Measurements from ENCODE around the gene GNG7. TPM values are rescaled to one million over a fixed set of nuclear protein-coding genes. Genes with fewer than 3 reads are reported as not detected.
"Not testable (repeated sequence)": the region's sequence is repeated elsewhere in the genome, so short reads cannot be mapped to it uniquely, and the experiment has no call there.

The GNG7 gene
- polyA plus RNA-seq, 1 donor = 2.2 TPM

- not testable (repeated sequence) for H3K4me3 ChIP-seq (ENCODE audit: low read length); DNase-seq; H3K9me3 ChIP-seq (ENCODE audit: control insufficient read depth, low read depth, low read length); H3K36me3 ChIP-seq (ENCODE audit: control insufficient read depth, insufficient read depth, low read length); H3K4me1 ChIP-seq (ENCODE audit: control insufficient read depth, insufficient read depth, low read length); H3K27me3 ChIP-seq (ENCODE audit: control insufficient read depth, insufficient read depth, low read length); H3K27ac ChIP-seq (ENCODE audit: low read length)
- no CpG with 5 or more reads among the region's 38 CpGs for WGBS (ENCODE audit: insufficient coverage, low lambda C conversion rate)
These were observed 59.3 kb downstream of the GNG7 start for GRCh38 chr19:2643123-2643737.

GRCh38 chr19:2641332-2641698, 61.2 kb downstream of the GNG7 start:
- Histone ChIP-seq H3K4me1 (ENCODE audit: control insufficient read depth, insufficient read depth, low read length) (no peaks in the 10 kb centered on the region), H3K9me3 (ENCODE audit: control insufficient read depth, low read depth, low read length) (no peaks in the 10 kb centered on the region), H3K27me3 (ENCODE audit: control insufficient read depth, insufficient read depth, low read length) (peaks cover 12% of the 10 kb centered on the region), H3K4me3 (ENCODE audit: low read length) (no peak overlapping the region), H3K36me3 (ENCODE audit: control insufficient read depth, insufficient read depth, low read length) (no peaks in the 10 kb centered on the region), H3K27ac (ENCODE audit: low read length) (no peak overlapping the region)
- no peak for DNase-seq
- 70% methylated on average over 2 of the region's 7 CpGs for WGBS (ENCODE audit: insufficient coverage, low lambda C conversion rate)

GRCh38 chr19:2640563-2641331, 61.7 kb downstream of the GNG7 start:
- DNase-seq = no peak

GRCh38 chr19:2639999-2640398, 62.5 kb downstream of the GNG7 start:
- Histone ChIP-seq H3K4me1 (ENCODE audit: control insufficient read depth, insufficient read depth, low read length) (no peaks in the 10 kb centered on the region), H3K36me3 (ENCODE audit: control insufficient read depth, insufficient read depth, low read length) (no peaks in the 10 kb centered on the region), H3K9me3 (ENCODE audit: control insufficient read depth, low read depth, low read length) (no peaks in the 10 kb centered on the region), H3K27ac (ENCODE audit: low read length) (no peak overlapping the region), H3K27me3 (ENCODE audit: control insufficient read depth, insufficient read depth, low read length) (peaks cover 17% of the 10 kb centered on the region), H3K4me3 (ENCODE audit: low read length) (no peak overlapping the region)
- no peak for DNase-seq
- 73% methylated on average over 2 of the region's 2 CpGs for WGBS (ENCODE audit: insufficient coverage, low lambda C conversion rate)

More at GRCh38 chr19:2640563-2641331, 61.7 kb downstream of the GNG7 start:
- Histone ChIP-seq H3K27me3 (ENCODE audit: control insufficient read depth, insufficient read depth, low read length) (peaks cover 16% of the 10 kb centered on the region), H3K9me3 (ENCODE audit: control insufficient read depth, low read depth, low read length) (no peaks in the 10 kb centered on the region), H3K27ac (ENCODE audit: low read length) (no peak overlapping the region), H3K36me3 (ENCODE audit: control insufficient read depth, insufficient read depth, low read length) (no peaks in the 10 kb centered on the region), H3K4me3 (ENCODE audit: low read length) (no peak overlapping the region), H3K4me1 (ENCODE audit: control insufficient read depth, insufficient read depth, low read length) (no peaks in the 10 kb centered on the region)
- no CpG with 5 or more reads among the region's 17 CpGs for WGBS (ENCODE audit: insufficient coverage, low lambda C conversion rate)

GRCh38 chr19:2638417-2638940, 64.0 kb downstream of the GNG7 start:
- H3K27ac ChIP-seq (ENCODE audit: low read length) = no peak overlapping the region
- 100% methylated on average over 1 of the region's 3 CpGs for WGBS (ENCODE audit: insufficient coverage, low lambda C conversion rate)

GRCh38 chr19:2636897-2637683, 65.4 kb downstream of the GNG7 start:
- Histone ChIP-seq H3K4me3 (ENCODE audit: low read length) (no peak overlapping the region), H3K27ac (ENCODE audit: low read length) (no peak overlapping the region), H3K36me3 (ENCODE audit: control insufficient read depth, insufficient read depth, low read length) (no peaks in the 10 kb centered on the region), H3K9me3 (ENCODE audit: control insufficient read depth, low read depth, low read length) (no peaks in the 10 kb centered on the region), H3K27me3 (ENCODE audit: control insufficient read depth, insufficient read depth, low read length) (peaks cover 25% of the 10 kb centered on the region), H3K4me1 (ENCODE audit: control insufficient read depth, insufficient read depth, low read length) (no peaks in the 10 kb centered on the region)
- WGBS (ENCODE audit: insufficient coverage, low lambda C conversion rate) = no CpG with 5 or more reads among the region's 37 CpGs
- peak in 1 of 2 donors; percentile 18 for DNase-seq

More at GRCh38 chr19:2638417-2638940, 64.0 kb downstream of the GNG7 start:
- no peak overlapping the region for H3K4me3 ChIP-seq (ENCODE audit: low read length)
- H3K9me3 ChIP-seq (ENCODE audit: control insufficient read depth, low read depth, low read length) = no peaks in the 10 kb centered on the region
- peaks cover 25% of the 10 kb centered on the region for H3K27me3 ChIP-seq (ENCODE audit: control insufficient read depth, insufficient read depth, low read length)
- no peaks in the 10 kb centered on the region for H3K4me1 ChIP-seq (ENCODE audit: control insufficient read depth, insufficient read depth, low read length)
- H3K36me3 ChIP-seq (ENCODE audit: control insufficient read depth, insufficient read depth, low read length) = no peaks in the 10 kb centered on the region
- no peak for DNase-seq

- no peak overlapping the region for H3K4me3 ChIP-seq (ENCODE audit: low read length)
- H3K36me3 ChIP-seq (ENCODE audit: control insufficient read depth, insufficient read depth, low read length) = no peaks in the 10 kb centered on the region
- H3K27ac ChIP-seq (ENCODE audit: low read length) = no peak overlapping the region
- WGBS (ENCODE audit: insufficient coverage, low lambda C conversion rate) = no CpG with 5 or more reads among the region's 10 CpGs
- peaks cover 25% of the 10 kb centered on the region for H3K27me3 ChIP-seq (ENCODE audit: control insufficient read depth, insufficient read depth, low read length)
- peaks cover 3% of the 10 kb centered on the region for H3K9me3 ChIP-seq (ENCODE audit: control insufficient read depth, low read depth, low read length)
- DNase-seq = no peak
- H3K4me1 ChIP-seq (ENCODE audit: control insufficient read depth, insufficient read depth, low read length) = no peaks in the 10 kb centered on the region
These were observed 66.2 kb downstream of the GNG7 start for GRCh38 chr19:2636141-2636896.

- Histone ChIP-seq H3K9me3 (ENCODE audit: control insufficient read depth, low read depth, low read length) (peaks cover 3% of the 10 kb centered on the region), H3K4me1 (ENCODE audit: control insufficient read depth, insufficient read depth, low read length) (no peaks in the 10 kb centered on the region), H3K4me3 (ENCODE audit: low read length) (no peak overlapping the region), H3K27ac (ENCODE audit: low read length) (no peak overlapping the region), H3K36me3 (ENCODE audit: control insufficient read depth, insufficient read depth, low read length) (no peaks in the 10 kb centered on the region), H3K27me3 (ENCODE audit: control insufficient read depth, insufficient read depth, low read length) (peaks cover 25% of the 10 kb centered on the region)
- no peak for DNase-seq
- WGBS (ENCODE audit: insufficient coverage, low lambda C conversion rate) = no CpG with 5 or more reads among the region's 9 CpGs
These were observed 67.5 kb downstream of the GNG7 start for GRCh38 chr19:2634960-2635359.

GRCh38 chr19:2634228-2634951, 68.1 kb downstream of the GNG7 start:
- no peak overlapping the region for H3K27ac ChIP-seq (ENCODE audit: low read length)
- H3K27me3 ChIP-seq (ENCODE audit: control insufficient read depth, insufficient read depth, low read length) = peaks cover 25% of the 10 kb centered on the region
- peaks cover 3% of the 10 kb centered on the region for H3K9me3 ChIP-seq (ENCODE audit: control insufficient read depth, low read depth, low read length)
- DNase-seq = no peak
- WGBS (ENCODE audit: insufficient coverage, low lambda C conversion rate) = 0% methylated on average over 1 of the region's 28 CpGs
- H3K4me1 ChIP-seq (ENCODE audit: control insufficient read depth, insufficient read depth, low read length) = no peaks in the 10 kb centered on the region
- H3K4me3 ChIP-seq (ENCODE audit: low read length) = no peak overlapping the region
- H3K36me3 ChIP-seq (ENCODE audit: control insufficient read depth, insufficient read depth, low read length) = no peaks in the 10 kb centered on the region
